OCI-LY3 (cell line): ENCODE data around the gene PITX3.
"Not testable (repeated sequence)": the region's sequence is repeated elsewhere in the genome, so short reads cannot be mapped to it uniquely, and the experiment has no call there.

Source experiments
- CTCF ChIP-seq: fragments of 200-600, 300-600 bp; sonication (generic); IDR thresholded peaks from 2 replicates; pipeline ENCODE4 v1.5.1; 2014; ENCODE audit warnings: antibody characterized with exemption, low read length, low read depth
- EZH2phosphoT487 ChIP-seq: fragments of 200-600 bp; shearing (Covaris generic); IDR thresholded peaks from 2 replicates; pipeline ENCODE4 v1.6.1; 2018; ENCODE audit warnings: antibody characterized with exemption, mixed run types, low read depth

- TF ChIP-seq CTCF, EZH2phosphoT487: not testable (repeated sequence)
These were observed 27.7 kb downstream of the PITX3 start for GRCh38 chr10:102213599-102213998.
